ENCODE measurements around the gene ASGR2. TPM values are rescaled to one million over a fixed set of nuclear protein-coding genes. Genes with fewer than 3 reads are reported as not detected.

Gene ASGR2
- total and polyA plus RNA-seq, 4 donors, result 0.24 to 0.50 (median 0.39) TPM; not detected in 1

DNA sequence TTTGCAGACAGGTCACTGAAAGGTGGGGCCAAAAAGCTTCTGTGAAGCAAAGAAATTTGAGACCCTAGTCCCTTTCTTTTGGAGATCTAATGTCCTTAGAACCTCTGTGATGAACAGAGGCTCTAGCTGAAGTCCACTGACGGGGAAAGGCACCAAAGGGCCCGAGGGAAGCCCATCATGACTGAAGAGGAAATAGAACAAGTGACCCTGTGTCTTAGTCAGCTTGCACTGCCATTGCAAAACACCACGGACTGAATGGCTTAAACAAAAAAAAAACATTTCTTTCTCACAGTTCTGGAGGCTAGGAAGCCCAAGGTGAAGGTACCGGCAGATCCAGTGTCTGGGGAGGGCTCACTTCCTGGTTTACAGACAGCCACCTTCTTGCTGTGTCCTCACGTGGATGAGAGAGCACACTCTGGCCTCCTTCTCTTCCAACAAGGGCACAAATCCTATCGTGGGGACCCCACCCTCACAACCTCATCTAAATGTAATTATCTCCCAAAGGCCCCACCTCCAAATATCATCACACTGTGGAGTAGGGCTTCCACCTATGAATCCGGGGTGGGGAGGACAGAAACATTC lies 24.3 kb upstream of the ASGR2 start:
- no peaks in the 10 kb centered on the region for H3K36me3 ChIP-seq (ENCODE audit: control insufficient read depth, insufficient read depth, low read length)
- WGBS (ENCODE audit: insufficient coverage), result 83% methylated on average over 4 of the region's 7 CpGs

DNA sequence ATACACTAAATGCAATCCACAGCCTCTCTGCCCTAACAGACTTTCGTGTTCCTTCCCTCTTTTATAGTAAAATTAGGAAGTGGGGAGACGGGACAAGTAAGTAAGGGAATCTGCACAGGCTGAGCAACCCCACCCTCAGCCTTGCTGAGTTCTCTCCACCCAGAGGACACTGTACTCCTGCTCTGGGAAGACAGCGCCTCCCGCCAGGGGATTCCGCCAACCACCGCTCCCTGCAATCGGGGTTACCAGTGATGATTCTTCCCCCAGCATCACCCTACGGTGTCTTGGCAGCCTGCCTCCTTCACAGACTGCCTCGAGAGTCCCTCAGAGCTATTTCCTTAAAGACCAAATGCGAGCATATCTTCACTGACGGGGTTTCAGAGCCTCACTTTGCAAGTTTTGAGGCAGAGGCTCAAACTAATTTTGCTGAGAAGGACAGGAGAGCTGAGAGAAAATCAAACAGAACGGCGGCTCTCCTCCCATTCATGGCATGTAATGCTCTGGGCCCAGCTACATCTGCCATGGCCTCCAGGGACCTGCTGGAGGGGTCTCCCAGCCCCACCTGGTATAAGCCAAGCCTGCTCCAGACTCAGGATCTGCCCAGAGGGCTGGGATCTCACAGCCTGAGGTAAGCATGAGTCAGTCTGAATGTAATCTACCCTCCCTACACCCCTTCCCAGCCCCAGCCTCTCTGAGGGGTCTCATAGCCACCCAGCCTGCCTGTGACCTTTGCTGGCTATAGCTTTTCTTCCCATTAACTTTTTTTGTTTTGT lies 22.7 kb upstream of the ASGR2 start:
- no peaks in the 10 kb centered on the region for H3K36me3 ChIP-seq (ENCODE audit: control insufficient read depth, insufficient read depth, low read length)
- H3K9me3 ChIP-seq (ENCODE audit: control insufficient read depth, insufficient read depth, low read length), result no peaks in the 10 kb centered on the region
- H3K4me1 ChIP-seq (ENCODE audit: control insufficient read depth, insufficient read depth, low read length), result peaks cover 22% of the 10 kb centered on the region
- no peak overlapping the region for H3K27ac ChIP-seq (ENCODE audit: low read depth, low read length)
- WGBS (ENCODE audit: insufficient coverage), result 31% methylated on average over 11 of the region's 13 CpGs
- H3K27me3 ChIP-seq (ENCODE audit: control insufficient read depth, insufficient read depth, low read length), result peaks cover 14% of the 10 kb centered on the region
- no peak for DNase-seq (ENCODE audit: low read depth in 4 of 6, low spot score in 6 of 6)
- H3K4me3 ChIP-seq (ENCODE audit: low read depth, low read length), result no peak overlapping the region

More for the DNA sequence above, 24.3 kb upstream of the ASGR2 start:
- Histone ChIP-seq H3K9me3 (ENCODE audit: control insufficient read depth, insufficient read depth, low read length) (no peaks in the 10 kb centered on the region), H3K4me1 (ENCODE audit: control insufficient read depth, insufficient read depth, low read length) (peaks cover 11% of the 10 kb centered on the region), H3K4me3 (ENCODE audit: low read depth, low read length) (no peak overlapping the region), H3K27ac (ENCODE audit: low read depth, low read length) (no peak overlapping the region), H3K27me3 (ENCODE audit: control insufficient read depth, insufficient read depth, low read length) (peaks cover 6% of the 10 kb centered on the region)
- no peak for DNase-seq (ENCODE audit: low read depth in 4 of 6, low spot score in 6 of 6)

DNA sequence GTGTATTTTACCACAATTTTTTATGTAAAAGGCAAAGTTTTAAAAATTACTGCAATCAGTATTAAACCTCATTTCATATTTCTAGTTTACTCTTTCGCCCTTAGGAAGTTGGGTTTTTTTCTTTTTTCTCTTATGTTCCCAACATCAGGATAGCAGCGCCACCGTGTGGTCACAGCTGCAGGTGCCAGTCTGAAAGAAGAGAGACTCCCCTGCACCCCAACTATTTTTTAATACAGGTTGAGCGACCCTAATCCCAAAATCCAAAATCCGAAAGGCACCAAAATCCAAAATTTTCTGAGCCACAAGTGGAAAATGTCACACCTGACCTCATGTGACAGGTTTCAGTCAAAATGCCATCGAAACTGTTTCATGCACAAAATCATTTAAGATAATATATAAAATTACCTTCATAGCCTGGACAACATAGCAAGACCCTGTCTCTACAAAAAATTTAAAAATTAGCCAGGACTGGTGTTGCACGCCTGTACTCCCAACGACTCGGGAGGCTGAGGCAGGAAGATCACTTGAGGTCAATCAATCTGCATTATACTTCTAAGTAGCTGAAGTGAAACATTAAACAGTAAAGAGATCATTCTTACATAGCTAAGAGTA lies 21.8 kb upstream of the ASGR2 start:
- H3K4me3 ChIP-seq (ENCODE audit: low read depth, low read length), result no peak overlapping the region
- peaks cover 22% of the 10 kb centered on the region for H3K4me1 ChIP-seq (ENCODE audit: control insufficient read depth, insufficient read depth, low read length)
- H3K27me3 ChIP-seq (ENCODE audit: control insufficient read depth, insufficient read depth, low read length), result peaks cover 14% of the 10 kb centered on the region
- no peak overlapping the region for H3K27ac ChIP-seq (ENCODE audit: low read depth, low read length)
- no peaks in the 10 kb centered on the region for H3K9me3 ChIP-seq (ENCODE audit: control insufficient read depth, insufficient read depth, low read length)
- WGBS (ENCODE audit: insufficient coverage), result 6% methylated on average over 4 of the region's 9 CpGs
- no peaks in the 10 kb centered on the region for H3K36me3 ChIP-seq (ENCODE audit: control insufficient read depth, insufficient read depth, low read length)
- DNase-seq (ENCODE audit: low read depth in 4 of 6, low spot score in 6 of 6), result peak; percentile 43 to 93 (median 67)

DNA sequence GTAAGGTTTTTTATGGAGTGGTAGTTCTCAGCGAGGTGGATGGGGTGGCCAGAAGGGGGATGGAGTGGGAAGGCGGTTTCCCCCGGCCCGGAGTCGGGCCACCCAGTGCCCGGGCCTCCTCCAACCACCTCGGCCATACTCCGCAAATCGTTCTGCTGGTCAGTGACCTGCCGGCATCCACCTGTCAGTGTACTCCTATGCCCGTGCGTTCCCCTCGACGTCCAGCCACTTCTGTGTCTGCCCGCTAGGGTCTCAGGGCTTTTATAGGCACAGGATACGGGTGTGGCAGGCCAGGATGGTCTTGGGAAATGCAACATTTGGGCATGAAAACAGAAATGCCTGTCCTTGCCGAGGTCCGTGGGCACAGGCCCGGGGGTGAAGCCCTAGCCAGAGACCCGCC lies 19.3 kb upstream of the ASGR2 start:
- Histone ChIP-seq H3K4me1 (ENCODE audit: control insufficient read depth, insufficient read depth, low read length) (peaks cover 22% of the 10 kb centered on the region), H3K4me3 (ENCODE audit: low read depth, low read length) (no peak overlapping the region), H3K27me3 (ENCODE audit: control insufficient read depth, insufficient read depth, low read length) (peaks cover 14% of the 10 kb centered on the region), H3K36me3 (ENCODE audit: control insufficient read depth, insufficient read depth, low read length) (no peaks in the 10 kb centered on the region), H3K27ac (ENCODE audit: low read depth, low read length) (no peak overlapping the region), H3K9me3 (ENCODE audit: control insufficient read depth, insufficient read depth, low read length) (no peaks in the 10 kb centered on the region)
- 72% methylated on average over 20 of the region's 20 CpGs for WGBS (ENCODE audit: insufficient coverage)
- DNase-seq (ENCODE audit: low read depth in 4 of 6, low spot score in 6 of 6), result no peak

DNA sequence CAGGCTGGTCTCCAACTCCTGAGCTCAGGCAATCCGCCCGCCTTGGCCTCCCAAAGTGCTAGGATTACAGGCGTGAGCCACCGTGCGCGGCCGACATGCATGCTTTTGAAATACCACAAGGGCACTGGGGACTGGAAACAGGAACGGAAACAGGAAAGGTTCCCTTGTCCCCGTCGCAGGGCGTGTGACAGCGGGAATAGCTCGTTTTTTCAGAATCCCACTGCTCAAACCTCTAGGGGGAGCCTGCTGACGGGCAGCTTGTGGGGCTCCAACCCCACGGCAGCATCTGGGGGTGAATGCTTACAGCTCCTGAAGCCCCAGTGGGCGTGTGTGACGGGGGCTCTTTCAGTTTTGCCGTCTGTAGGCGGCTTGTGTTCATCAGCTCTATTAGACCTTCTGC lies 18.8 kb upstream of the ASGR2 start:
- WGBS (ENCODE audit: insufficient coverage), result 38% methylated on average over 13 of the region's 19 CpGs
- Histone ChIP-seq H3K9me3 (ENCODE audit: control insufficient read depth, insufficient read depth, low read length) (no peaks in the 10 kb centered on the region), H3K27me3 (ENCODE audit: control insufficient read depth, insufficient read depth, low read length) (peaks cover 12% of the 10 kb centered on the region), H3K36me3 (ENCODE audit: control insufficient read depth, insufficient read depth, low read length) (no peaks in the 10 kb centered on the region), H3K27ac (ENCODE audit: low read depth, low read length) (no peak overlapping the region), H3K4me1 (ENCODE audit: control insufficient read depth, insufficient read depth, low read length) (peaks cover 22% of the 10 kb centered on the region), H3K4me3 (ENCODE audit: low read depth, low read length) (no peak overlapping the region)
- no peak for DNase-seq (ENCODE audit: low read depth in 4 of 6, low spot score in 6 of 6)

DNA sequence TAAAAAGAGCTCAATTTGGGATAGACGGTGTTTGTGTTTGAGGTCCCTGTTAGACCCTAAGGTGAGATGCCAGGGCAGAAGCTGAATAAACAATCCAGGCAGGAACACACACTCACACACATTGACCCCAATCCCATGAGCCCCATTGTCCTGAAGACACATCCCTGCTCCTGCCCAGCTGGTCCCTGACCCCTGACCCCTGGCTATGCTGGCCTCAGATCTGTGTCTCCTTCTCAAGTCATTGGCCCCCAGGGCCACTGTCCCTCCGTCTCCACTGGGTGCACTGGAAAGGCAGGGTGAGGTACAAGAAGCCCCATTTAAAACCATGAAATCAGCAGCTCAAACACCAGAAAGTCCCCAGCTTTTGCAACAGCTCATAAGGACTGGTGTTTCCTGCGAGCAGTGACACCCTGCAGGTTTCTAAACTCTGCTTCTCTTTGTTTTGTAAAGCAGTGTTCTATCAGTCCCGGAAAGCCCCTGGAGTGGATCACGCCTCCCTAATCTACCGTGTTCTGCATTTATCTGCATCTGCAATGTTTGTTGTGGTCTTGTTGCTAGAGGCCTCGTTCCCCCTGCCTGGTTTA lies 18.0 kb upstream of the ASGR2 start:
- no peaks in the 10 kb centered on the region for H3K9me3 ChIP-seq (ENCODE audit: control insufficient read depth, insufficient read depth, low read length)
- 32% methylated on average over 2 of the region's 7 CpGs for WGBS (ENCODE audit: insufficient coverage)
- H3K36me3 ChIP-seq (ENCODE audit: control insufficient read depth, insufficient read depth, low read length), result no peaks in the 10 kb centered on the region
- no peak overlapping the region for H3K4me3 ChIP-seq (ENCODE audit: low read depth, low read length)
- peak in 1 of 6 donors; percentile 39 for DNase-seq (ENCODE audit: low read depth in 4 of 6, low spot score in 6 of 6)
- peaks cover 19% of the 10 kb centered on the region for H3K4me1 ChIP-seq (ENCODE audit: control insufficient read depth, insufficient read depth, low read length)
- peak overlapping the region; percentile 40 for H3K27ac ChIP-seq (ENCODE audit: low read depth, low read length)
- peaks cover 12% of the 10 kb centered on the region for H3K27me3 ChIP-seq (ENCODE audit: control insufficient read depth, insufficient read depth, low read length)

DNA sequence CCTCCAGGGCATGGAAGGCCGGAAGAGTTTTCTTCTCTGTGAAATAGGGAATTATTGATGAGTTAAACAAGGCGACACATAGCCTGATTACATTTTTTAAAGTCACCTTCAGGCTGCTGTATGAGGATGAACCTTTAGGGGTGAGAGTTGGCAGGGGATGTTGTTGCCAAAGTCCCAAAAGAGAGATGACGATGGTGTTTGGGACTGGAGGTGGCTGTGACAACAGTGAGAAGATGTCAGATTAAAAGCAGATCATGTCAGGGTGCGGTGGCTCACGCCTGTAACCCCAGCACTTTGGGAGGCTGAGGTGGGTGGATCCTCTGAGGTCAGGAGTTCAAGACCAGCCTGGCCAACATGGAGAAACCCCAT lies 16.8 kb upstream of the ASGR2 start:
- no peaks in the 10 kb centered on the region for H3K9me3 ChIP-seq (ENCODE audit: control insufficient read depth, insufficient read depth, low read length)
- 86% methylated on average over 3 of the region's 5 CpGs for WGBS (ENCODE audit: insufficient coverage)
- no peaks in the 10 kb centered on the region for H3K36me3 ChIP-seq (ENCODE audit: control insufficient read depth, insufficient read depth, low read length)
- peaks cover 12% of the 10 kb centered on the region for H3K27me3 ChIP-seq (ENCODE audit: control insufficient read depth, insufficient read depth, low read length)
- DNase-seq (ENCODE audit: low read depth in 4 of 6, low spot score in 6 of 6), result no peak
- peaks cover 14% of the 10 kb centered on the region for H3K4me1 ChIP-seq (ENCODE audit: control insufficient read depth, insufficient read depth, low read length)
- H3K4me3 ChIP-seq (ENCODE audit: low read depth, low read length), result no peak overlapping the region
- H3K27ac ChIP-seq (ENCODE audit: low read depth, low read length), result no peak overlapping the region

DNA sequence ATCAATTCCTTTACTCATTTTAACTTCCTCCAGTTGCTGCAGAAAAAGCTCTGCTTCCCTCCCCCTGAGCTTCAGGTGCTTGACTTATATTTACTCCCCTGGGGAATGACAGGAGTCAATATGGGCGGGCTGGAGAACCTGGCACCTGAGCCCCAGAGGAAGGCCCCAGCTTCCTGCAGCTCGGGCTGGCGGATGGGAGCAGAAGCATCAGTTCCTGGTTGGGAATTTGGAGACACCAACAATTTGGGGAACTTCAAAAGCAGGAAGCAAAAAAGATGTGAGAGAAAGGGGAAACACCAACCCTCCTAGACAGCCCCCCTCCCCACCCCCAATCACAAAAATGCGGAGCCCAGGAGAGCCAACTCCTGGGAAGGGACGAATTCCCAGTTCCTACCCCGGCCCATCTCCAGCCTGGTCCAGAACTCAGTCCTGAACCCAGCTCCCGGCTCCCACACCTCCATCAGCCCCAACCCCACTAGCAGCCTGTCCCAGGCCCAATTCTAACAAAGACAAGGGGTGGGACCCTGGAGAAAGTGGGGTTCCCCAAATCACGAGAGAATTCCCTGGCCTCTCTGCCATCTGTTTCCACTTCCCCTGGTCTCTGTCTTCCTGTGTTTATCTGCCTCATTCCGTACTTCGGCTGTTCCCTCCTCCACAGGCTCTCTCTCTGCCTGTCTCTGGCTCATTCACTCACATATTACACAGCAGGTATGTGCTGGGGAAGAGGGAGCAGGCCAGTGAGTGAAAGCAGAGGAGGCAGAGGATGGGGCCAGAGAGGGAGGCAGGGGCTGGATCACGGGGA lies 16.2 kb upstream of the ASGR2 start:
- Histone ChIP-seq H3K9me3 (ENCODE audit: control insufficient read depth, insufficient read depth, low read length) (no peaks in the 10 kb centered on the region), H3K4me3 (ENCODE audit: low read depth, low read length) (no peak overlapping the region), H3K36me3 (ENCODE audit: control insufficient read depth, insufficient read depth, low read length) (no peaks in the 10 kb centered on the region), H3K27me3 (ENCODE audit: control insufficient read depth, insufficient read depth, low read length) (peaks cover 12% of the 10 kb centered on the region), H3K27ac (ENCODE audit: low read depth, low read length) (no peak overlapping the region), H3K4me1 (ENCODE audit: control insufficient read depth, insufficient read depth, low read length) (peaks cover 14% of the 10 kb centered on the region)
- DNase-seq (ENCODE audit: low read depth in 4 of 6, low spot score in 6 of 6), result no peak
- 49% methylated on average over 7 of the region's 11 CpGs for WGBS (ENCODE audit: insufficient coverage)

DNA sequence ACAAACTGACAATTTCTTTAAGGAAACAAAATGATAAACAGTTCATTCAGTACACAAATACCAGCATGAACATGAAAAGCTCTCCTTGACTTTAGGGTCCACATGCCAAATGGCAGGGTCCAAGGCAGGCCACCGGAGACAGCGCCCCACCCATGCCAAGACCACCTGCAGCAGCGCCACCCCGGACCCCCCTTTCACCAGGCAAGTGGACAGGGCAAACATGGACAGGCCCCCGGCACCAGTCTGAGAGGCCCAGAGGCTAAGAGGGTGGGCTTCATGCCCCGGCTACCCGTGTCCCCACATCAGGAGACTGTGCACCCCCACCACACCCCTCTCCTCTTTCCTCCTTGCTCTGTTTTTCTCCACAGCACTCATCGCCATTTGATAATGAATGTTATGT lies 14.7 kb upstream of the ASGR2 start:
- Histone ChIP-seq H3K9me3 (ENCODE audit: control insufficient read depth, insufficient read depth, low read length) (no peaks in the 10 kb centered on the region), H3K4me3 (ENCODE audit: low read depth, low read length) (no peak overlapping the region), H3K36me3 (ENCODE audit: control insufficient read depth, insufficient read depth, low read length) (no peaks in the 10 kb centered on the region), H3K27me3 (ENCODE audit: control insufficient read depth, insufficient read depth, low read length) (peaks cover 12% of the 10 kb centered on the region), H3K4me1 (ENCODE audit: control insufficient read depth, insufficient read depth, low read length) (peaks cover 16% of the 10 kb centered on the region), H3K27ac (ENCODE audit: low read depth, low read length) (no peak overlapping the region)
- 97% methylated on average over 5 of the region's 8 CpGs for WGBS (ENCODE audit: insufficient coverage)
- DNase-seq (ENCODE audit: low read depth in 4 of 6, low spot score in 6 of 6), result no peak
